Activated CD4-positive, alpha-beta T cell treated with anti-CD3 and anti-CD28 coated beads, Interleukin-2, amount 50 U/mL, for 1 hour (primary cell): ENCODE results near the gene PGGHG.

Experiments used
- DNase-seq: peaks from one replicate; pipeline ENCODE4 v3.0.0-alpha.2; 2020

Gene PGGHG

GRCh38 chr11:285894-286220 lies 3.1 kb upstream of the PGGHG start:
- DNase-seq = no peak

DNA sequence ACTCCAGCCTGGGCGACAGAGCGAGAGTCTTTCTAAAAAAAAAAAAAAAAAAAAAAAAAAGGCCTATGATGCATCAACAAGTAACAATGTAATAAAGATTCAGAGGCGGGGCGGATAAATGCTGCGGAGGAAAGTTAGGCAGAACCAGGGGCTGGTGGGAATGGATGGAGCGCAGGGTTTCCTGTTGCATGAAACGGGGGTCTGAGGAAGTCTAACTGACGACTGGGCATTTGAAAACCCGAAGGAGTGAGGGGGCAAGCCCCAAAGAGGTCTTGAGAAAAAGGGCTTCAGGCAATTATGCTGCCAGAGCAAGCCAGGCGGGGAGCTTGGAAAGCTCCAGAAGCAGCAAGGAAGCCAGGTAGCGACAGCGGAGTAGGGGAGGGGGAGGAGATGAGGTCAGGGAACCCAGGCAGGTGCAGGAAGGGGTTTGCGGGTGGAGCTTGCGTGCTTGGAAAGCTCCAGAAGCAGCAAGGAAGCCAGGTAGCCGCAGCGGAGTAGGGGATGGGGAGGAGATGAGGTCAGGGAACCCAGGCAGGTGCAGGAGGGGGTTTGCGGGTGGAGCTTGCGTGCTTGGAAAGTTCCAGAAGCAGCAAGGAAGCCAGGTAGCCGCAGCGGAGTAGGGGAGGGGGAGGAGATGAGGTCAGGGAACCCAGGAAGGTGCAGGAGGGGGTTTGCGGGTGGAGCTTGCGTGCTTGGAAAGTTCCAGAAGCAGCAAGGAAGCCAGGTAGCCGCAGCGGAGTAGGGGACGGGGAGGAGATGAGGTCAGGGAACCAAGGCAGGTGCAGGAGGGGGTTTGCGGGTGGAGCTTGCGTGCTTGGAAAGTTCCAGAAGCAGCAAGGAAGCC lies 1.7 kb upstream of the PGGHG start:
- DNase-seq = peak; percentile 77

GRCh38 chr11:287821-288477 lies 977 bp upstream of the PGGHG start:
- DNase-seq = peak; percentile 76

GRCh38 chr11:289398-289711 lies 429 bp downstream of the PGGHG start:
- DNase-seq = no peak

- no peak for DNase-seq
These were observed 1.0 kb downstream of the PGGHG start for GRCh38 chr11:289712-290620.

DNA sequence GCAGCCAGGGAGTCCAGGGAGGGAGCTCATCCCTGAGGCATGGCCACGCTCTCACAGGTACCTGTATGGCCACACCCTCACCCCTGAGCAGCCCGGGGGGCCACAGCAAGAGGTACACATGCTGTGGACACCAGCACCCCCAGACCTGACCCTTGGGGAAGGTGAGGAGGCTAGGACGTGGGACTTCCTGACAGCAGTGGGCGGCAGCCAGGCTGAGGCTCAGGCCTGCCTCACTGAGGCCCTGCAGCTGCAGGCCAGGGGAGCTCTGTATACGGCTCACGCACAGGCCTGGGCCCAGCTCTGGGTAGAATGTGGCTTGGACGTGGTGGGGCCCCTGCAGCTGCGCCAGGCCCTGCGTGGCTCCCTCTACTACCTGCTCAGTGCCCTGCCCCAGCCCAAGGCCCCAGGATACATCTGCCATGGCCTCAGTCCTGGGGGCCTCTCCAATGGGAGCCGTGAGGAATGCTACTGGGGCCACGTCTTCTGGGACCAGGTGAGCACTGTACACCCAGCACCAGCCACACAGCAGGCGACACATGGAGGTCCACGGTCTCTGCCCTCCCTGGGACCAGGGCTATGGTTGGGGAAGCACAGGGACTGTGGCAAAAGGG lies 1.8 kb downstream of the PGGHG start:
- no peak for DNase-seq

DNA sequence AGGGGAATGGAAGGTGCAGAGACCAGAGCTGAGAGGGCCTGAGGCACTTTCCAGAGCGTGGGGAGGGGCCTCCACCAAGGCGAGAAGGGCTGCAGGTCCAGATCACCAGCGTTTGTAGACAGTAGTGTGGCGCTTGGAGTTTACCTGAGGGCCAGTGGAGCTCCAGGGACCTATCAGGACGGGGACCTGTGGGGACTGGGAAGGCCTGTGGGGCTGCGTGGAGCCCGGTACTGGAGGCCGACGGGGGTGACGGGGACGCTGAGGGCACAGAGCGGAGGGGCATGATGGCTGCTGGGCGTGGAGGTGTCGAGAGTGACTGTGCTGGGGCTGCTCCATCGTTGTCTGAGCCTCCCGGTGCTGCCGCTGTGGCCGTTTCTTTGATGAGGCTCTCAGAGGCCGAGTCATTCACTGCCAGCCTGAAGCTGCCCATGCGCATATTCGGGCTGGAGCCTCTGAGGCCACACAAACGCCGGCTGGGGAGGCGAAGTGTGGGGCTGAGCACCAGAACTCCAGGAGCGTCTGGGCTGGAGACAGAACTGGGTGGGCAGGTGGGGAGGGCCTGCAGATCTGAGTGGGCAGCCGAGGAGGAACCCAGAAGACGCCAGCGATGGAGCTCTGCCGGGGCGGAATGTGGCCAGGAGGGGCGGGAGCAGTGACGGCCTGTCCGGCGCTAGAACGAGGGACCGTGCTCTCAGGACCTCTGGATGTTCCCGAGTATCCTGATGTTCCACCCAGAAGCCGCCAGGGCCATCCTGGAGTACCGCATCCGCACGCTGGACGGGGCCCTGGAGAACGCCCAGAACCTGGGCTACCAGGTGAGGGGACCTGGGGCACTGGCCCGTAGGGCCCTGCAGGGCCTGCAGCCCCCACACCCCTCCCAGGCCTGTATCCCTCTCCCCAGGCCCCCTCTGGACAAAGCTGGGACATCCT lies 2.6 kb downstream of the PGGHG start:
- no peak for DNase-seq

- no peak for DNase-seq
These were observed 3.5 kb downstream of the PGGHG start for GRCh38 chr11:292211-293121.

- no peak for DNase-seq
These were observed 4.4 kb downstream of the PGGHG start for GRCh38 chr11:293271-293851.

- DNase-seq = no peak
These were observed 5.1 kb downstream of the PGGHG start for GRCh38 chr11:293852-294661.

GRCh38 chr11:294780-295179 lies 5.9 kb downstream of the PGGHG start:
- DNase-seq = no peak

DNA sequence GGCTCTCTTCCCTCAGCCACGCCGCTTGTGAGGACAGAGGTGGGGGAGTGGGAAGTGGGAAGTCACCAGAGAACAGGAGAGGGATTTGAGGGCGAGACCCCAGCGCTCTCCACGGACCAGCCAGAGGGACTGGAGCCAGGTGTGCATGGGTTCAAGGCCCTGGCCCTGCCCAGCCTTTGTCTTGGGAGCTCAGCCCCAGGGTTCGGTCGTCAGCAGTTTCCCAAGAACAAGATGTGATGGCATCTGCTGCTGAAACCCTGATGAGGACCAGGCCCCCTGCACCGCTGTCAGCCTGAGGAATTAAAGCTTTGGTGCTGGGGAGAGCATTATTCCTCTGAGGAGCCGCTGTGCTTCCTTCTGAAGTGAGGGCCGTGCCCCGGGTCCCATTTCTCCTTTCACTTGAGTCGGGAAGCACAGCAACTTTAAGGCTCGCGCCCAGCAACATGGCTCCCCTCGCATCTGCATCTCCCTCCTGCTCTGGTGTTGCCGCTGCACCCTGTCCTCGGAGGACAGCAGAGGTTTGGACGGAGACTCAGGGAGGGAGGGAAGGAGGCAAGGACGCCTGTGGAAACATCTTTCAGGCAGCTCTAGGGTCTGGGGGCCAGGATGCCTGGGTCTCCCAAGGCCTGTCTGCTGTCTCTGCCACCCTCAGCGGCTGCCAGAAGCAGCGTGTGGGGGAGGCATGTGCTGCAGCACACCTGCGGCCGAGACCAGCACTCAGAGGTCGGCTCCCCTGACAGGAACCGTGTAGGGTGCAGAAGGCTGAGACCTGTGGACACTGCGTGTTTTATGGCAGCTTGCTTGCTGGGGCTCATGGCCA lies 6.6 kb downstream of the PGGHG start:
- no peak for DNase-seq

DNA sequence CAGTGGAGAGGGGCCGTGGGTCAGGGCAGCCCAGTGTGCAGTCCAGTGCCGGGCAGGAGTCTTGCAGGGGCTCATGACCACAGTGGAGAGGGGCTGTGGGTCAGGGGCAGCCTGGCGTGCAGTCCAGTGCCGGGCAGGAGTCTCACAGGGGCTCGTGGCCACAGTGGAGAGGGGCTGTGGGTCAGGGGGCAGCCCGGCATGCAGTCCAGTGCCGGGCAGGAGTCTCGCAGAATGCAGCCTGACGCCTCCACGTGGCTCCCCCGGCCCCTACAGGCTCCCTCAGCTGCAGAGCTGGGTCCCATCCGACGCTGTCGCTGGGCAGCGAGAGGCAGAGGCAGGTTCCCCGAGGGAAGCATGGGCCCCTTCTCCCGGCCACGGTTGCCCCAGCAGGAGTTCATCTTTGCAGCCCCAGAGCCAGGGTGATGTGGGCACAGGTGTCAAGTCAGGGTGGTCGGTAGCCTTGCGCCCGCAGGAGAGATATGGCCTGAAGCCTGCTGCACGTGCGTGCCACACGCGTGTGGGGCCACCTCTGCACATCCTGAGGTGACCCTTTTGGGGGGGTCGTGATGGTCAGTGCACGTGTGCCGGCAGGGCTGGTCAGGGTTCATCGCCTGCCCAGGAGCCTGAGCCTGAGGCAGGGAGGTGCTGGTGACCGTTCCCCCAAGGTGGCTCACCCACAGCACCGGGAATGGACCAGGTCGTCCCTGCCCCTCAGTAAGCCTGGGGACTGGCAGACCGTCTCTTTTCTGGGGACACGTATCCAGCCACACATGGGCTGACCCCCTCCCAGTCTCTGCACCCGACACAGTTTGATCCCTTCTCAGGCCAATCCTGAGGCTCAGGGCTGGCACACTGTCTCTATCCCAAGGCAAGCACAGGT lies 7.5 kb downstream of the PGGHG start:
- DNase-seq = no peak

DNA sequence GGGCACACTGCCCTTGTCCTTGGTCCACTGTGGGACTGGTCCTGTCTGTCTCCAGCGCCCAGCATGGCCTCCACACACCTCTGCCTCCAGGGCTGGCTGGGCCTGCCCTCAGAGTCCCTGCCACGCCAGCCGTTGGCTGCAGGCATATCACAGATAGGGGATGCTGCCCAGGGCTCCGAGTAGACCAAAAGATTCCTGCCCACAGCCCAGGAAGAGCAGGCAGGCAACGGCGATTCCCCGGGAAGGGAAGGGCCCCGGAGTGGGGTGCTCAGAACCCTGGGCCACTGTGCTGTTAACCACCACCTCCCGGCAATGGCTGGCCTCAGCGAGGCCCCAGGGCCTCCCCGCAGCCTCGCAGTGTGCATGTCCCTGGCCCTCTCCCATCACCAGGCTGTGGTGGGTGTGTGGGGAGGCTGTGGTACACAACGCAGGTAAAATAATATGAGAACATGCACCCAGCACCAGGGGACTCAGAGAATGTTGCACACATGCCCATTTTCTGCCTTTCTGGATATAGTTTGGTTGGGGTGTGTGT lies 8.2 kb downstream of the PGGHG start:
- DNase-seq = no peak

DNA sequence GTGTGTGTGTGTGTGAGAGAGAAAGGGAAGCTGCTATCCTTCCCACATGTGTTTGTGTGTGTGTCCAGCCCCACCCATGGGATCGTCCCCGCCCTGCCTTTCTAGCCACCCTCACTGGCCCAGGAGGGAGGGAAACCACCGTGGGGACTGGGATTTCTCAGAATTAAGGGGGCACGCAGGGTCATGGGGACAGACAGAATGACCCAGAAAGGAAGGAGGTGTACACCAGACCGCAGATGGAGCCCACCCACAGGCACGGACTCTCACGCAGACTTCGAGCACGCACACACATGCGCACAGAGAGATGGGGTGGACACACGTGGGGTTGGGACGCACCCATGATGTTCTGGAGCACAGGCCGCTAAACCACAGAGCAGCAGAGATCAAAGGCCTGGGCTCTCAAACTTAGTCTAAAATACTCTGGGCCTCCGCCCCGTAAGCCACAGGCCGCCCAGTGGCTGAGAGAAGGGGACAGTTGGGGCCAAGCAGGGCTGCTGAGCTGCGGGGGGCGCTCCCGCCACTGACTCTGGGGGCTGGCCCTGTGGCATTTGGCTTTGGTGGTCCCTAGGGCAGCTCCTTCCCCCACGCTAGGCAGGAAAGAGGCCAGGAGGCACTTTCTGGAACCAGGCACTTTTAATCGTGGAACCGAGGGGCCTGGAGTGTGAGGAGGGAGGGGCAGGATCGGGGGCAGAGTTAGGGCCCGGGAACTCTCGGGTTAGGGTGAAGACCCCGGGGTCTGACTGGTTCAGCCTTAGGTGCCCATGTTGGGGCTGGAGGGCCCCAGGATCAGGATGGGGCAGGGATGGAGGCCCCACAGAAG lies 8.9 kb downstream of the PGGHG start:
- no peak for DNase-seq

- DNase-seq = no peak
These were observed 9.6 kb downstream of the PGGHG start for GRCh38 chr11:298406-299065.
